Endothelial cell (in vitro differentiated cells): ENCODE data around the gene SLC9A4. TPM values are rescaled to one million over a fixed set of nuclear protein-coding genes. Genes with fewer than 3 reads are reported as not detected.

Experiments
- DNase-seq: peaks from one replicate; pipeline ENCODE4 v3.0.0; 2021; ENCODE audit warnings: low spot score
- H3K27ac Mint-ChIP-seq: one replicate; pipeline ENCODE4 v1.8.0; 2021; ENCODE audit warnings: mixed read lengths, inconsistent platforms; ENCODE audit not compliant: unreplicated experiment
- H3K27me3 Mint-ChIP-seq: one replicate; pipeline ENCODE4 v1.8.0; 2021; ENCODE audit warnings: mild to moderate bottlenecking, moderate library complexity, mixed read lengths, inconsistent platforms; ENCODE audit not compliant: unreplicated experiment
- H3K36me3 Mint-ChIP-seq: one replicate; pipeline ENCODE4 v1.8.0; 2021; ENCODE audit warnings: mild to moderate bottlenecking, low read depth, mixed read lengths, inconsistent platforms; ENCODE audit not compliant: unreplicated experiment
- H3K4me1 Mint-ChIP-seq: one replicate; pipeline ENCODE4 v1.8.0; 2021; ENCODE audit warnings: mild to moderate bottlenecking, mixed read lengths, inconsistent platforms; ENCODE audit not compliant: unreplicated experiment
- H3K4me3 Mint-ChIP-seq: one replicate; pipeline ENCODE4 v1.8.0; 2021; ENCODE audit warnings: mild to moderate bottlenecking, mixed read lengths, inconsistent platforms; ENCODE audit not compliant: unreplicated experiment
- H3K9me3 Mint-ChIP-seq: one replicate; pipeline ENCODE4 v1.8.0; 2021; ENCODE audit warnings: mixed read lengths, inconsistent platforms; ENCODE audit not compliant: unreplicated experiment
- CTCF ChIP-seq: fragments of 200-600 bp; sonication (generic); IDR thresholded peaks from one replicate; pipeline ENCODE4 v1.5.0; 2021; ENCODE audit warnings: antibody characterized with exemption; ENCODE audit not compliant: unreplicated experiment
- total RNA-seq: library from RNA; stranded (reverse); fragmentation: NEBNext Ultra II Directional; extraction: Animal tissue kit (Norgen Biotek cat#: 25700); gene quantifications from one replicate; pipeline ENCODE4 v1.2.1, GENCODE V29; 2021; ENCODE audit not compliant: unreplicated experiment

SLC9A4 gene
- total RNA-seq, 1 donor from 2014 or later = 0.08 TPM

DNA sequence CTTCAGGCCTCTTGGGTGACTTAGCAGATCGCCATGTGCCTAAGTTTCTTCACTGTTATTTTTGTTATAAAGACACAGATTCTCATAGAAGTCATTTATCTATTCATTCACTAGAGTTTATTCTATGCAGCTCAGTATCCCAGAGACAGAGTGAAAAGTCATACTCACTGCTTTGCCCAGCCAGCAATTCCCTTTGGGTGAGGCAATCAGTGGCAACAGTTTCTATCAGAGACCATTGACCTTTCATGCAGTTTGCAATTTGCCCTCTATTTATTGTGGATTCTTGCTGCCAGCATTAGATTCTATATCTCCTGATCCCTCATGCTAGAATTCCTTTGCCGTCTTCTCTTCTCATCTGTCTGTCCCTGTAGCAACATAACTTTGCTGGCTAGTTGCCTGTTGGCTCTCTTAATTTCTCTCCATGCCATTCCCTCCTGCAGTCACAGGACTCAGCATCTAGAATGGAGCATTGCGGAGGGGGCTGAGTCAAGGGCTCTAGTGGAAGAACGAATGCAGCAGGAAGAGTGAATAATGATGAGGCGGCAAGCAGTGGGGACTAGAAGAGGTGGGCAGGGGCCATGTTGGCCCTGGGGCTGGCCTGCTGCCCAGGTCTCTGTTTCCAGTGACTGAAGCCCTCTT lies 12.2 kb downstream of the SLC9A4 start:
- H3K4me1 Mint-ChIP-seq = peaks cover 3% of the 10 kb centered on the region
- no peak overlapping the region for H3K4me3 Mint-ChIP-seq
- no peaks in the 10 kb centered on the region for H3K9me3 Mint-ChIP-seq
- peaks cover 4% of the 10 kb centered on the region for H3K27me3 Mint-ChIP-seq
- TF ChIP-seq CTCF = no peak
- H3K36me3 Mint-ChIP-seq = no peaks in the 10 kb centered on the region
- no peak for DNase-seq
- no peak overlapping the region for H3K27ac Mint-ChIP-seq

DNA sequence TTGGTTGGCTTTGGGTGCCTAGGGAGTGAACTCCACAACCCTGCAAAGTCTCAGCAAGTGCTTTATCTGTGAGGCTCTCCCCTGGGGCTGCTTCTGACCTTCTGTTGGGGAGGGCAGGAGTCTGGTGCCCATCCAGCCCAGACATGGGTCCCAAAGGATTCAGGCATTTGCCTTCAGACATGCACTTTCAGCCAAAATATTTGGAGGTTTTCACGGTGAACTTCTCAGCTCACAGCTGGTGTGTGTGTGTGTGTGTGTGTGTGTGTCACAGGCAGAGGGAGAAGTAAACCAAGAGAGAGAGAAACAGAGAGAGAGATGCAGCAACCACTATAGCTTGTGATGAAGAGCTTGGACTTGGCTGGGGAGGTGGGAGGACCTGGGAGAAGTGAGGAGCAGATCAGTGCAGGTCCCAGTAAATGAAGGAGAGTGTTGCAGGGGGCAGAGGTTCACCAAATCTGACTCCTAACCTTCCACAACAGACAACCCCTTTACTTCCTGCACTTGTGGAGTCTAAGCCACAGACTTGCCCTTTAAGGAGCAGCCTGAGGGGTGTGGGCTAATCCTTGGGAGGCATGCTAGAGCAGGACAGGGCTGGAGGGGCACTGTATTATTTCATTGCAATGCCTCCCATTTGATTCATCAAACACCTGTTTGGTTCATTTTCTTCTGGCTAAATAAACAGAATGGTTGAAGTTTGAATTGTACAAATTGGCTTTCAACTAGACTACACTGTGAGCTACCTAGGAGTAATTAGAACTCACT lies 14.1 kb downstream of the SLC9A4 start:
- TF ChIP-seq CTCF = no peak
- H3K36me3 Mint-ChIP-seq = no peaks in the 10 kb centered on the region
- H3K9me3 Mint-ChIP-seq = no peaks in the 10 kb centered on the region
- H3K4me3 Mint-ChIP-seq = no peak overlapping the region
- DNase-seq = no peak
- H3K4me1 Mint-ChIP-seq = peaks cover 3% of the 10 kb centered on the region
- no peak overlapping the region for H3K27ac Mint-ChIP-seq
- H3K27me3 Mint-ChIP-seq = peaks cover 5% of the 10 kb centered on the region

DNA sequence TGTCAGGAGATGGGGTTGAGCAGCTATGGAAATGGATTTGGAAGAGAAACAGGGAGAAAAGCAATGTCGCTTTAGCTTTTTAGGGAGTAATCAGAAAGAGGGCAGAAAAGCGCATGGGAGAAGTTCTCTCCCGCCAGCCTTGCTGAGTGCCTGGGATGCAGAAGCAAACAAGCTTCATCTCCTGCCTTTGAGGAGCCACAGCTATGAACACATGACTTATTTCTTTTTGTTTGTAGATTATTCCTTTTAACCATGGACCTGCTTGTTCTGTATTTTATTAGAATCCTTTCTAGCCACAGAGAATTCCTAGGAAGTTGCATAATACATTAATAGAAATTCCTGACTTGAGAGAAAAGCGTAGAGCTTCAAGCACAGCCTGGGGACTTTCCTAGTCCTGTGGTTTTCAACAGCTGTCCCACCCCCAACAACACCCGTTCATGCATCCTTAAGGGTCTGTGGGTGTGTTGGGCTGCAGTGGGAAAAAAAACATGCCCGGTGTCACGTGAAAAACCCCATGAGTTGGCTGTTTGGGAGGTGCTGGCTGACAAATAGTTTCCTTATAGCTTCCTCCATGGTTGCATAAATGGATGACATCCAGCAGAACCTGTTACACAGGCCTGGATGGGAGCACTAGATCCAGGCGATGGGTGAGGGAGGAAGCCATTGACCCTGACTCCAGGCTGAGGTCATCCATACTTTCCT lies 14.9 kb downstream of the SLC9A4 start:
- no peak overlapping the region for H3K27ac Mint-ChIP-seq
- DNase-seq = no peak
- no peaks in the 10 kb centered on the region for H3K9me3 Mint-ChIP-seq
- no peak for TF ChIP-seq CTCF
- H3K4me3 Mint-ChIP-seq = no peak overlapping the region
- peaks cover 3% of the 10 kb centered on the region for H3K4me1 Mint-ChIP-seq
- H3K36me3 Mint-ChIP-seq = no peaks in the 10 kb centered on the region
- peaks cover 5% of the 10 kb centered on the region for H3K27me3 Mint-ChIP-seq

DNA sequence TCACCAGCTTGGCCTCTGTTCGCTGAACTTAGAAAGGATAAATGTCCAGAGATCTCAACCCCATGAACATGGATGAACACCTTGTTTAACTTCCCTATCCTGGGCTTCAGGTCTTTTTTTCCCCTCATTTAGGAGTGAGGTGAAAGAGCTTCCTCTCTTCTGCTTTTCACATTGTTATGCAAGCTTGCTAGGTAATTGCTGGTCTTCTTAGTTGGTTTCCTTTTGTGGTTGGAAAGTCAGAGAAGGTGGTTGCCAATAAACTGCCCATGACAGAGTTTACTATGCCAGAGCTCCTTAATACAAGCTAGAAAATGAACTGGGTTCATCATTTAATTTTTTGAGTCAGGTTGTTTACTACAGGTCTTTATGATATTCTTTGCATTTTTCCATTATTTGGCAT lies 16.6 kb downstream of the SLC9A4 start:
- Mint-ChIP-seq H3K27ac (no peak overlapping the region), H3K27me3 (peaks cover 4% of the 10 kb centered on the region), H3K4me1 (peaks cover 3% of the 10 kb centered on the region), H3K36me3 (no peaks in the 10 kb centered on the region), H3K9me3 (no peaks in the 10 kb centered on the region), H3K4me3 (no peak overlapping the region)
- DNase-seq = no peak
- no peak for TF ChIP-seq CTCF

- no peaks in the 10 kb centered on the region for H3K36me3 Mint-ChIP-seq
- peaks cover 2% of the 10 kb centered on the region for H3K27me3 Mint-ChIP-seq
- peaks cover 3% of the 10 kb centered on the region for H3K4me1 Mint-ChIP-seq
- no peak overlapping the region for H3K4me3 Mint-ChIP-seq
- no peak for DNase-seq
- H3K27ac Mint-ChIP-seq = no peak overlapping the region
- no peaks in the 10 kb centered on the region for H3K9me3 Mint-ChIP-seq
- no peak for TF ChIP-seq CTCF
Observed at GRCh38 chr2:102492006-102492405, 19.0 kb downstream of the SLC9A4 start.
